GOT3 (cell line): ENCODE results near the gene COPS9.

Source experiments
- DNase-seq: peaks from one replicate; lab custom pipeline; 2025; ENCODE audit warnings: mixed read lengths; lab: John Stamatoyannopoulos, UW

Gene COPS9

DNA sequence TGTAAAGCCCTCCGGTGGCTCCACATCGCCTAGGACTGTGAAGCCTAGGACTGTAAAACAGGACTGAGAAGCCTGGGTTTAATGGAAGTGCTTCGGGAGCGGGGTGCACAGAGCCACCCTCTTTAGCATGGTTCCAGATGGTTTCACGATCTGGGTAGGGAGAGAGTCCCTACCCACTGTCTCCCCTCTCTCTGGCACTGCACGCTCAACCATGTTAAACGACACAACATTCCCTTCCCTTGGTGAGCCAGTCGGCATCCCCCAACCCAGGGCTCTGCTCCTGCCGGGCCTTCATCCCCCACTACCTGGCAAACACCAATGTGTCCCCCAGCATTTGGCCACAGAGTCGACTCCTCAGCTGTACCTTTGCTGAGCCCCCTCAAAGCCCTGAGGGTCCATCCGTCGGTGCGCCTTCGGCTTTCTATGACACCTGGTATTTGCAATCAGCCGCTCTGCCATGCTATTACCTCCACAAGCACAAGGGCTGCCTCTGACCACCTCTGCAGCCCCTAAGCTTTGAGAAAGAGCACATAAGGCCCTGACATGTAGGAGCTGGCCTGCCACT, 1.1 kb downstream of the COPS9 start:
- DNase-seq: no peak

DNA sequence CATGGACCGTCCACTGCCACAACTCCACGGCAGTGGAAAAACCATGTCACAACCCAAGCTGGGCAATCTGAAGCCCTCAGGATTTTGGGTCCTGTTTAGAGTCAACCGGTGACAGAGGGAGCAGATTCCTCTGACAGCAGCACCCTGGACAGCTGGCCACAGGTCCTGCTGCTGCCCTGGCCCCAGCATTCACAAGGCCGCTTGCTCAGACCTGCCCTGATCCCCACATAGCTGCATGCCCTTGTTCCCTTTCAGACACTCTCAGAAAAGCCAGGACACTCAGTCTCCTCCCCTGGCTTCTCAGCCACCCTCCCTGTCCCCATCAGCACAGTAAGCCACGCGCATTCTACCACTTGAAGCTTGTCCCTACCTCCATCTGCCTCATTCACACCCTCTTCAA, 1.6 kb downstream of the COPS9 start:
- DNase-seq: no peak

DNA sequence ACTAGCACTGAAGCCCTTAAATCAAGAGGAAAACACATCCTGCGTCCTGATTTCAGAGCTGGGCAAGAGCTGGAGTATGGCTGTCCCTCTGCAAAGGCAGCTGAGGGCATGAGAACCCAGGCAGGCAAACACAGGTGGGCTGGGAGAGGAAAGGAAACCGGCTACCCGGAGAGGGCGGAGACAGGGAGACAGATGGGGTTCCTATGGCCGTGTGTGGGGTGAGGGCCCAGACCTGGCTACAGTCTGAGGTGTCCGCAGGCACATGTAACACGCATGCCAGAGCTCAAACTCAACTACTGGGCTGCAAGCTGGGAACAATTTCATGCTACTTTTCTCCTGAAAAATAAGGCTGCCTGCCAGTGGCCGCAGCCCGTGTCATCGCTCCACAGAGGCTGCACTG, 2.7 kb downstream of the COPS9 start:
- no peak for DNase-seq

DNA sequence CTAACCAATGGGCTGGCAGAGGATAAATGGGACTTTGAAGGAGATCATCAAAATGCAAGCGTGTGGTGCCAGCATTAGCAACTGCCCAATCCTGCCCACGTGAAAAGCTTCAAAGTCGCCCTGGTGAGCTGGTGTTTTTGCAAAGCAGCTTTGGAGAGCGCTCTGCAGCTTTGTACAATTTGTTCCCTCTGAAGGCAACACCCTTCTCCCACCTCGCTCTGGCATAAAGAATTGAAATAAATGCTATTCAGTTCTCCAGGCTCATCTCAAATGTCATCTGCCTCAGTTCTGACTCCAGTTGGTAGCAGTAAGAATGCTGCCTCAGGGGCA, 3.5 kb downstream of the COPS9 start:
- DNase-seq: no peak

DNA sequence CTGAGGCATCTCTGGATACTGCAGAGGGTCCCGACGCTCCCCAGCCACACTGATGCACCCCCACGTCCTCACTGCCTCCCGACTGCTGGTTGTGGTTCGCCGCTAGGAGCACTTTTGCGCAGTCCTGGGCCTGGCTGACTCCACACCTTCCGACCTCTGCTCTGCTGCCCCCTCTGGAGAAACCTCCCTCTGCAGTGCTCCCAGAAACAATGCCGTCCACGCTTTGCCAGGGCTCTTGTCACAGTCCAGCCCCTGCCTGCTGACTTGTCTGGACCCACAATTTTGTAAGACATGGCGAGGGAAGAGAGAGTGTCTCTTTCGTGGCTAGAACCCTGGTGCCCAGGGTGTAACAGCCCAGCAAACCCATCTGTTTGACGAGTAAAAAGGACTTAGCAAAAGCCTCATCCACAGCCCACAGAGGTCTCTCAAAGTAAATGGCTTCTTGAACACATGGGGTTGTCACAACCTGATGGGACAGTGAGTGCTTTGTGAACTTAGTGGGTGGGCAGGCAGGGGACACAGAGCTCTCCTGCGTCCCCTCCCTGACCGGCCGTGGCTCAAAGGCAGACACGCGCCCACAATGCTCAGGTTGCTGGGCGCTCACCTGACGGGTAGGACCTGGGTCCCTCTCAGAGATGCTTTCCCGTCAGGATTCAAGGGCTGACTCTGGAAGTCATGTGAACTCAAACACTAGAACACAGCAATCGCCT, 4.0 kb downstream of the COPS9 start:
- DNase-seq: no peak

DNA sequence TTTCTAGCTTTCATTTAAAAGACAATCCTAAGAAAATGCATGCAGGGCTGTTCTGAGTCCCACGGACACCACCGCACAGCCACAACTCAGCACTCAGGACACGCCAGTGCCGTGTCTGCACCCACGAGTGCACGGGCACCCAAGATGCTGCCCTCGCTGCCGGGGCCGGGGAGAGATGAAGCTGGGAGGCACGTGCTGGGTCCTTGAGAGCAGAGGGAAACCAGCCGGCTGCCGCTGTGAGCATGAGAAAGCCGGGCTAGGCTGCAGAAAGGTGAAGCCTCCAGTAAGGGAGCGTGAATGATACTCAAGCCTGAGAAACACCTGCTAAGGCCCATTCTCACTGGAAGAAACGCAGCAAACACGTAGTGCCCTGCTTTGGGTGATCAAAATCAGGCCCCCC, 4.8 kb downstream of the COPS9 start:
- no peak for DNase-seq

DNA sequence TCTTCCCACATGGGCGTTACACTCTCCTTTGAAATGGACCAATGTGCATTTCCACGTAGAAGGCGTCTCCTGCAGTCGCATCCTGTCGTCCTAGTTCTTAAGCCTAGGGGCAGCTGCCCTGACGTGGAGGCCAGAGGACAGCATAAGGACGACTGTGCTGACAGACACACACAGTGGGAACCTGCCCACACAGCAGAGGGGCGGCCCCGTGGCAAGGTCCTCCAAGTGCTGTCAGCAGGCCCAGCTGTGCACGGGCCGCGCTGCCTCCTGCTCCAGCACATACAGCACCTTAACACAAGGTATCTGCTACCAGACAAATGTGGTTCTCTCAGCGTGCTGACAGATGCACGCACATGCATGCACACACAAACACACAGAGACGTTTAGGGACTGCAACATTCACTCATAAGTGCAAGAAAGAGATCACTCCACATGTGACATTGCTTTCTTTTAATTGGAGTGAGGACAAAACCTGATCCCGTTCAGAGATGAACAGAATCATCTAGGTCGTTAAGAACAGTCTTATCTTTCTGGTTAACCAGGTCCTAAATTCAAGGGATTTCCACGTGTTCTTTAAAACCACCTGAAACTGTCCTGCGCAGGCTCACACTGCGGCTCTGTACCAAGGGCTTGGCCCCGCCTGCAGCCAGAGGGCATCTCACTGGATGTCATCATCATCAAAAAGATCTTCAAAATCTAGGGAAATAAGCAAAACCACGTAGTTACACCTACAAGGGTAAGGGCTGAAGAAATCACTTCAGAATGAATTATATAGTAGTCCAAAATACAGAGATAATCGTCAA, 5.5 kb downstream of the COPS9 start:
- no peak for DNase-seq

DNA sequence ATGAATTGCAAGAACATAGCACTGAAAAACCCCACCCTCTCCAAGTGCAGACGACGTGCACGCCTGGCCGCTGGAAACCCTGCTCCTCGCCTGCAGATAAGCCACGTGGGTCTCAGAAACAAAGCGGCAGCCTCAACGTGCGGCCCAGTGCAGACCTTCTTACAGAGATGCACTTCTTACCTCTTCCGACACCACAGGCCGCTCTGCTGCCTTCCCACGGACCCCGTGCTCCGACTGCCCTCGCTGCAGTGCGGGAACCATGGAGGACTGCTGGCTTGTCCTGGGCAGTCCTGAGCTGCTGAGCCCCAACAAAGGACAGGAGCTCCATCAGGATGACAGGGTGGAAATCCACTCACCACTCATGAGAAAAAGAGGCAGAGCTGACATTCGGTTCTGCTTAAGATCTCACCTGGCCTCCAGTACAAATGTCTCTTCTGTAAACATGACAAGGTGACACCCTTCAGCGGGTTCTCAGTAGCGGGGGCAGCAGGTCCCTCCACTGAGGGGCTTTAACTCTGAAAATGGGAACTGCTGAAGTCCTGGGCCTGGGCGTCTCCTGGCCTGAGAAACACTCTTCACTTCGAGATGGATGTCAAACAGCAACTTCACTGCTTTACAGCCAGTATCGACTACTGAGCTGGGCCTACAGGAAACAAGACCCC, 6.2 kb downstream of the COPS9 start:
- DNase-seq: no peak

DNA sequence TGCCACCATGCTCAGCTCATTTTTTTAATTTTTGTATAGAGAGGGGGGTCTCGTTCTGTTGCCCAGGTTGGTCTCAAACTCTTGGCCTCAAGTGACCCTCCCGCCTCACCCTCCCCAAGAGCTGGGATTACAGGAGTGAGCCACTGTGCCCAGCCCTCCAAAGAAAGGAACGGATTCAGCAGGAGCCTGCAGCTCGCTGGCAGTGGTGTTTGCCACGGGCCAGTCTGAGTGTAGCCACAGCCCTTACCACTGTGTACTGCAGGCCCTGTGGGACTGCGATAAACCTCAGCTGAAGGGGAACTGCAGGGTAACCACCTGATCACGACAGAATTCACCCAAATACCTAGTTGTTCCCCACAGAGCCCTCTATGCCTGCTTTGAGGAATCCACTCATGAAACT, 6.8 kb downstream of the COPS9 start:
- no peak for DNase-seq

DNA sequence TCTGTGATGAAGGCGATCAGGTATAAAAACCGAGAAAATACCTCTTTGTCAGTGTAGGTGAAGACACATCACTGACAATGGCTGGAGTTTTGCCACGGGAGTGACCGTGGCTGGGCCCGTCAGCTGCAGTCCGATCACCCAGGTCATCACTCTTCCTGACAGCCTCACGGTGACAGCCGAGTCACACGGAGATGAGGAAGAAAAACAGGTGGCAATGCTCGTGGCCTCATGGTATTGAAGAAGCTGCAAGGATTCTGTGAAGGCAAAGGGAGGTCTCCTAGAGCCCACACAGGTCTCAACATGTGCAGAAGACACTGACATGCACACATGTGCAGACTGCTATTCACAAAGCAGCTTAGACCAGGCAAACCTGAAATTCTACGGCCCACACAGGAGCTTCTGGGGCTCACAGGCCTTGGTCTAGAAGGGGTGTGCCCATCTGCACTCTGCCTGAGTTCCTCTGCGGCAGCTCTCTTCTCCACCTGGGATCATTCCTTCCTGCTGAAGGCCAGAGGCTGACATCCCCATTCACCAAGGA, 7.4 kb downstream of the COPS9 start:
- no peak for DNase-seq

DNA sequence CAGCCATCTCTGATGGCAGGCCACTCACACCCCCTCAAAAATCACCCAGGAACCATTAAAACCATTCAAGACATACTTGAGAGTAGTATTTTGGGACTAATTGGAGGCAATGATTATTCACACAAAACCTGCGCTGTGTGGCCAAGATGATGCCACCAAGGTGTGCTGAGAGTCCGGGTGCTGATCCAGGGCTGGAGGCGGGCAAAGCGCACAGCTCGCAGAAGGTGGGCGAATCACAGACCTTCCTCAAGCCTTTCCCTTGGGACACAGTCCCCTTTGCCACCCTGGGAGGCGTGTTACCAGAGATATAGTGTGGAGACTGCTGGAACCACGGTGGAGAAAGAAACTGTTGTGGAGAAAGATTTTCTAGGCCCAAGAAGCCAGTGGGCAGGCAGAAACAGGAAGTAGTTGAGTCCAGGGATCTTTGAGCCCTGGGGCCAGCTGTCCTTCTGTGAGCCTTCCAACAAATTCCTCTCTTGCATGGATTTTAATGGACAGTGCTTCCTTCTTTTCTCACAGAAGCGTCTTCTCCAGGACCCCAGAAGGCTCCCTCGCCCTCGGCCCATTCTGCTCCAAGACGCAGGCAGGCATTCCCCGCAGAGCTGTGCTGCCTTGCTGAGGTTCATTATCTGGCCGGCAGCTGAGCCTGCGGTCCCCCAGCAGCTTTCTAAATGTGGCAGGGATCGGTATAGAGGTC, 8.0 kb downstream of the COPS9 start:
- no peak for DNase-seq

DNA sequence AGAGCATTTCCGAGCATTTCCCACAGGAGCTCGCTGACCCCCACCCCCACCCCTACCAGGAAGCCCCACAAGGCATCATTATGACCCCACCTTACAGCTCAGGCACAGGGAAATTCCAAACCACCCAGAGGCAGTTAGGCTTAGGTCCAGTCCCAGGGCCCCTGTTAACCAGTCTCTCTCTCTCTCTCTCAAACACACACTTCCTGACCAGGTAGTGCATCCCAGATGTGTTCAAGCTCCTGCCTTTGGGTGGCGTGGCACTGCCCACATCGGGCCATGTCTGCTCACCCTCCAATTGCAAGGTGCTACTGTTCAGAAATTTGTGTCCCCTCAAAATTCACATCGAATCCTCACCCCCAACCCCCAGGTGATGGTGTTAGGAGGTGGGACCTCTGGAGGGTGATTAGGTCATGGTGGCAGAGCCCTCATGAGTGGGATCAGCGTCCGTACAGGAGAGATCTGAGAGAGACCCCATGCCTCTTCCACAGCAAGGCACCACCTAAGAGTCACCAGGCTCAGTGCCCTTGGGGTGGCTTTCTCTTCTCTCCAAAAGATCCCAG, 8.8 kb downstream of the COPS9 start:
- DNase-seq: no peak

DNA sequence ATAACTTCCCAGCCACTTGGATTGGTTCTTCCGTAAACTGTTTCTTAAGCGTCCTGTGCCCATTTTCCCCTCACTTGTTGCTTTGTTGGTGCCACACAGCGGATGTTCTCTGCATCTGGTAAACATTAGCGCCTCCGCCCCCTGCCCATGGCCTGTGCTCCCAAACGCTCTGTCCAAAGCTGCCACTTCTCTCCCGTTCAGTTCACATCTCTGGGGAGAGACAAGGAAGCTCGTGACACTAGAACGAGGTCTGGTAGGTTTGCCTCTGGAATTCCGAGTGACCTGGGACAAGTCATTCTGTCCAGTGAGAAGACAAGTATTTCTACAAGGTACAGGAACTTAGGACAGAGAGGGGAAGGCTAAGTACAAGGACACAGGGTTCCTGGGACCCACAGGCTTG, 9.4 kb downstream of the COPS9 start:
- DNase-seq: no peak

DNA sequence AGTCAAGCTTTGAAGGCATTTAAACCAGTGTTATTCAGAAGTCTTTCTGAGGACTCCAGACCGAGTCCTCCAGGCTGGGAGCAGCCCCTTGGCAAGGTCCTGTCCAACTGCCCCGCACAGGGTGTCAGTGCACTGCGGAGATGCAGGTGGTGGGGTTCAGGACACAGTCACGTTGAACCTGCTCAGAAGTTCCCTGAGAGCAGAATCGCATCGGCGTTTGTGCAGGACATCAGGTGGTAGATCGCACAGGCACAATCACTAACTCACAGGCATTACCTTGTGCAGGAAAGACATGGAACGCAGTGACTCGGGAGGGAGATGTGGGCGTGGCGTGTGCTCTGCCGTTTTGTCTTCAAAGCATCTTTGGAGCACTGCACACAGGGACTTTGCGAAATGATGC, 10.4 kb downstream of the COPS9 start:
- DNase-seq: no peak

DNA sequence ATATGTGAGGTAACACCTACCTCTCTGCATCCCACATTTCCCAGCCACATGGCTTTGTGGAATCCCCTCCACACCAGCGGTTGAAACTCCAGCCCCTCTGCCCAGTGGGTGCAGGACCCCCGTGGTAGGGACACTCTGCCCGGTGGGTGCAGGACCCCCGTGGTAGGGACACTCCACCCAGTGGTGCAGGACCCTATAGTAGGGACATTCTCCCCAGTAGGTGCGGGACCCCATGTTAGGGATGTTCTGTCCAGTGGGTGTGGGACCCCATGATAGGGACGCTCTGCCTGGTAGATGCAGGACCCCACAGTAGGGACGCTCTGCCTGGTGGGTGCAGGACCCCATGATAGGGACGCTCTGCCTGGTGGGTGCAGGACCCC, 11.5 kb downstream of the COPS9 start:
- DNase-seq: no peak

DNA sequence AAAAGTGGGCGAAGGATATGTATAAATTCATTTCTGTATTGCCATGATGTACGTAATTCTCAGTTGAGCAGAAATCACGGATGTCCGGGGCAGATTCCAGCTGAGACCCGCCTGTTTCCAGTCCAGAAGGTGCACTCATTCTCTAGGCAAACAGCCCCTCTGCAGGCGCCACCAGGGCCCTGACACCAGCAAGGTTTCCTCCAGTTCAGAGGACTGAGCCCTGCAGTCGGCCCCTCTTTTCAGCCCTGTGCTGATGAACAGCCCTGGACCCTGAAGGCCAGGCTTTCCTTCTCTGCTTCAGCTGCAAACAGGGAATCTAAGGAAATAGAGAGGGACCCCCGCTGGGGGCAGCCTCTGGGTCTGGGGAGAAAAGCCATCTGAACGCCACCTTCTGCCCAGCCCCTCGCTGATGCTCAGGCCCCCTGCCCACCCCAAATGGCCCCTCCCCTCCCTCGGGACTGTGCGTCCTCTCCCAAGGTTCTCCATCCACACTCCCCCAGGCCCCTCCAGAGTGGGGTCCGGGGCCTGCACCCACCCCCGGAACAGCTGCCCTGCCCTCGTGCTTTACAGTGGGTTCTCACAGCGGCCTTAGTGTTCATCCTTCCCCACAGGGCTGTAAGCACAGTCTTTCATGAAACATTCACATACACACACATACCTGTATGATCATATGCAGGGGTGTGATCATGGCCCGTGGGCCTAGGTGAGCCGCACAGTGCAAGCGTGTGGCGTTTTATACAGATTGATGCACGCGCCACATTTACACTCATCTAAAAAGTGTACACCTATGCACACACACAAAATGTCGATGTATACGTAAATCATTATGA, 12.1 kb downstream of the COPS9 start:
- DNase-seq: no peak

DNA sequence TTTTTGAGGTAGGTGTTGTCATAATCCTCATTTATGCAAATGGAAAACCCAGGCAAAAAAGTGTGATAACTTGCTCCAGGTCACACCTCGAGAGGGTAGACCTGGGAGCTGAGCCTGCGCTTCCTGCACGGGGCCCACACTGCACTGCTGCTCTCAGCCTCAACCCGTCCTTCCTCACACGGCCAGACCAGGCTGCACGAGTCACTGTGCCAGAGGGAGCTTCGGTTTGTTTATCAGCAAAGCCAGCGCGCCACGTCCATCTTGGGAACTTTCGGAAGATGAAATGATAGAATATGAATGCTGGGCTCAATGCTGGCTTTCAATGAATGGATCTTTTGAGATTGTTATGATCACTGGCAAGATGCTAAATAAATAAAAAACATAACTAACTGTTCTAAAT, 14.4 kb downstream of the COPS9 start:
- DNase-seq: no peak

DNA sequence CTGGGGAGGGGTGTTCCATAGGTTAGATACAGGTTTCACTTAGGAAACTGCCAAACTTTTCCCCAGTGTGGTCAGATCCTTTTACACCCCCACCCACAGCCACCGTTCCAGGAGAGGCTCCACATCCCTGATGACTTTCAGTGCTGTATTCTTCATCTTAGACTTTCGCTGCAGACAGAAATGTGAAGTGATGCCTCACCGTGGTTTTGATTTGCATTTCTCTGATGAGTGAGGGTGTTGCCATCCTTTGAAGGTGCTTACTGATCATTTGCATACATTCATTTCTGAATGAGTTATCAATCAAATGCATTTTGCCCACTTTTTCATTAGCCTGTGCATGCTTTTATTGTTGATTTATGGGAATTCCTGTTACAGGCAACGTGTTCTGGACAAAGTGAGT, 14.9 kb downstream of the COPS9 start:
- no peak for DNase-seq

DNA sequence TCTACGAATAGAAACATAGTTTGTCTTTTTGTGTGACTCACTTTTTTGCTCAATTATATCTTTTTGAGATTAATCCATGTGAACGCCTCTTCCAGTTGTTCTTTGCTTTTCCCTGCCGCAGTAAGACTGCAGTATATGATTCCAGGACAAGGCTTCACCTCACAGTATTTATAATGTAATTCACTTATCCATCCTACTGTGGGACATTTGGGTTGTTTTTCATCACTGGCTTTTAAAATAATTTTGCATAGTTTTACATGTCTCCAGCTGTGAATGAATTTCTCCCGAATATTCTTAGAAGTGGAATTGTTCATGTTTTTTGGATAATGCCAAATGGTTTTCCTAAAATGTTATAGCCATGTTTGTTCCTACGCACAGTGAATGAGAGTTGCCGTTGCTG, 21.9 kb downstream of the COPS9 start:
- DNase-seq: no peak

DNA sequence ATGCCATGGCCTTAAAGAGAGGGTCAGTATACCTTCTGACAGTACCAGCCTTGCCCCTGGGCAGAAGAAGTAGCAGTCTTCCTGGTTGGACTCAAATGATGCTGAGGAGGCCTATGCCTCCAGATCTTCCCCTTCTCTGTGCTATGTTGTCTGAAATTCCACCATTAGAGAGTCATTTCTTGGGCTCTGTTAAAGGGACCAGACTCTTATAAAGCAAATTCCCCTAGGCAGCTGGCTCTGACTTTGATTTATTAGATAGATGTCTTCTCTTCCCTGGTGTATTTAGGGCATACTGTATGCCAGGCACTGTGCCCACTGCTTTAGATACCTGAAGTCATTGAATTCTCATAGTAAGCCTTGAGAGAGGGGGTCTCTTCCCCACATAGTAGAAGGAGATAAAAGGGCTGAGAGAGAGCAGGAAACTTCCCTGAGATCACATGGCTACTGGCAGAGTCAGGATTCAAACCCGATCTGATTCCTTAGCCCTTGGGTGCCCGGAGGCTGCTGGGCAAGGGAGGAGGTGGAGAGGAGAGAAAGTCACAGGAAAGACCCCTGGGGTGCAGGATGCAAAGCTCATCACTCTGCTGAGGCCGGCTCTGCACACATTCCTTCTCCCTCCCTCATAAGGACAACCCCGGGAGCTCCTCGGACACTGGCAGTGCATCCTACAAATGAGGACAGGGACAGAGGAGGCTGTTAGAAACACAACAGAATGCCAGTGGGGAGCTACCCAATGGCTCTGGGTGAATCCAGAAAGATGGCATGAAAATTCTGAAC, 23.0 kb downstream of the COPS9 start:
- DNase-seq: no peak
